ENCODE results near the gene IRX2. TPM values are rescaled to one million over a fixed set of nuclear protein-coding genes. Genes with fewer than 3 reads are reported as not detected.

Gene IRX2
- polyA plus RNA-seq, 1 donor from 2014 or later: 0.95 TPM

DNA sequence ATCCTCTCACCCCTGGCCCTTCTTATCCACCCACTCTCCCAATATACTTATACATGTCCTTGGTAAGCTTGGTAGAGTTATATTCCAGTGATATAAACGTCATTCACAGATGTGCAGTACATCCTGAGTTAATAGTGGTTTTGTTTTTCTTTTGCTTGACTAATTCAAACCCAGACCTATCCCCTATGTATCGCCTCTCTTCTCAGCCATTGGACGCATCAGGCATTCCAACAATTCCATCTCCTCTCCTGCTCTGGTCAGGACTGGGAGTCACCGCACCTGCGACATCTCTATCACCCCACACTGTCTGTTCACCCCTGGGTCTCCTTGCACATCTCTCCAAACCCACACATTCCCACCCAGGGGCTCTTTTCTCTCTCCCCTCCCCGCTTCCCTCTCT, 21.9 kb upstream of the IRX2 start:
- Histone ChIP-seq H3K27me3 (ENCODE audit: insufficient read depth, low read depth, low read length) (no peaks in the 10 kb centered on the region), H3K36me3 (ENCODE audit: insufficient read depth, low read length) (no peaks in the 10 kb centered on the region), H3K9me3 (ENCODE audit: low read length) (no peaks in the 10 kb centered on the region), H3K9ac (ENCODE audit: low read length) (no peak overlapping the region), H3K79me2 (replicated peaks; ENCODE audit: insufficient read depth, low read length) (no peaks in the 10 kb centered on the region), H4K20me1 (ENCODE audit: insufficient read depth) (no peaks in the 10 kb centered on the region), H3K4me2 (ENCODE audit: low read length) (no peak overlapping the region), H3K4me3 (ENCODE audit: low read length) (no peak overlapping the region), H3K9me2 (ENCODE audit: insufficient read depth, low read length) (no peaks in the 10 kb centered on the region), H2AFZ (ENCODE audit: low read depth, low read length) (no peak overlapping the region), H3F3A (ENCODE audit: insufficient read depth, low read length, poor library complexity, severe bottlenecking) (no peaks in the 10 kb centered on the region), H3K27ac (ENCODE audit: low read length) (no peak overlapping the region)
- TF ChIP-seq EP300 (conservative IDR thresholded peaks at IDR 0.05; ENCODE audit: poor library complexity, severe bottlenecking) (no peak), POLR2AphosphoS5 (IDR thresholded peaks at IDR 0.05) (no peak), RAD21 (conservative IDR thresholded peaks at IDR 0.05) (no peak), EZH2 (IDR thresholded peaks at IDR 0.05; ENCODE audit: borderline replicate concordance, insufficient read depth, low read length, poor library complexity, severe bottlenecking) (no peak), TAF1 (IDR thresholded peaks at IDR 0.05; ENCODE audit: low read depth) (no peak), SMC3 (conservative IDR thresholded peaks at IDR 0.05; ENCODE audit: poor library complexity) (no peak)

DNA sequence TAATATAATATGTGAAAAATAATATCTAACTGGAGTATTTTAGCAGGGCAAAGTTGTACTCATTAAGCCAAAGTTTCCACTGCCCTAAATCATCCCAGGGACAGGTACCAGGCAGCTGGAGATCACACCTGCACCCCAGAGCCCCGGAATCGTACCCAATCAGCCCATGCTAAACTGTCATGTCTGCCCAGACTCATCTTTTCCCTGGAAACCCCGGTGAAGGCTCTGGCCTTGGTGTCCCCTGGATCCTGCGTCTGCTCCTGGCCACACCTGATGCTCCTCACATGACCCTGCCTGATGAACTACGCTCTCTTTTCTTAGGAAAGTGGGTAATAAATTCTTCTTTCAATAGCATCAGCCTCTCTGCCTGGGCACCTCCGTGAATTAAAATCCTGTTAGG, 15.6 kb upstream of the IRX2 start:
- H3K79me2 ChIP-seq (replicated peaks; ENCODE audit: insufficient read depth, low read length): no peaks in the 10 kb centered on the region
- H3K27me3 ChIP-seq (ENCODE audit: insufficient read depth, low read depth, low read length): peaks cover under 1% of the 10 kb centered on the region
- H2AFZ ChIP-seq (ENCODE audit: low read depth, low read length): no peak overlapping the region
- H3K36me3 ChIP-seq (ENCODE audit: insufficient read depth, low read length): no peaks in the 10 kb centered on the region
- no peak overlapping the region for H3K4me2 ChIP-seq (ENCODE audit: low read length)
- H3K27ac ChIP-seq (ENCODE audit: low read length): no peak overlapping the region
- H4K20me1 ChIP-seq (ENCODE audit: insufficient read depth): no peaks in the 10 kb centered on the region
- no peak overlapping the region for H3K4me3 ChIP-seq (ENCODE audit: low read length)
- H3K9me2 ChIP-seq (ENCODE audit: insufficient read depth, low read length): no peaks in the 10 kb centered on the region
- no peak overlapping the region for H3K9ac ChIP-seq (ENCODE audit: low read length)
- TF ChIP-seq SMC3 (conservative IDR thresholded peaks at IDR 0.05; ENCODE audit: poor library complexity) (no peak), TAF1 (IDR thresholded peaks at IDR 0.05; ENCODE audit: low read depth) (no peak), MXI1 (conservative IDR thresholded peaks at IDR 0.05; ENCODE audit: poor library complexity, severe bottlenecking) (no peak), RAD21 (conservative IDR thresholded peaks at IDR 0.05) (no peak), POLR2AphosphoS5 (IDR thresholded peaks at IDR 0.05) (no peak), EP300 (conservative IDR thresholded peaks at IDR 0.05; ENCODE audit: poor library complexity, severe bottlenecking) (no peak), EZH2 (IDR thresholded peaks at IDR 0.05; ENCODE audit: borderline replicate concordance, insufficient read depth, low read length, poor library complexity, severe bottlenecking) (no peak)
- TF ChIP-seq, protein P1, sequence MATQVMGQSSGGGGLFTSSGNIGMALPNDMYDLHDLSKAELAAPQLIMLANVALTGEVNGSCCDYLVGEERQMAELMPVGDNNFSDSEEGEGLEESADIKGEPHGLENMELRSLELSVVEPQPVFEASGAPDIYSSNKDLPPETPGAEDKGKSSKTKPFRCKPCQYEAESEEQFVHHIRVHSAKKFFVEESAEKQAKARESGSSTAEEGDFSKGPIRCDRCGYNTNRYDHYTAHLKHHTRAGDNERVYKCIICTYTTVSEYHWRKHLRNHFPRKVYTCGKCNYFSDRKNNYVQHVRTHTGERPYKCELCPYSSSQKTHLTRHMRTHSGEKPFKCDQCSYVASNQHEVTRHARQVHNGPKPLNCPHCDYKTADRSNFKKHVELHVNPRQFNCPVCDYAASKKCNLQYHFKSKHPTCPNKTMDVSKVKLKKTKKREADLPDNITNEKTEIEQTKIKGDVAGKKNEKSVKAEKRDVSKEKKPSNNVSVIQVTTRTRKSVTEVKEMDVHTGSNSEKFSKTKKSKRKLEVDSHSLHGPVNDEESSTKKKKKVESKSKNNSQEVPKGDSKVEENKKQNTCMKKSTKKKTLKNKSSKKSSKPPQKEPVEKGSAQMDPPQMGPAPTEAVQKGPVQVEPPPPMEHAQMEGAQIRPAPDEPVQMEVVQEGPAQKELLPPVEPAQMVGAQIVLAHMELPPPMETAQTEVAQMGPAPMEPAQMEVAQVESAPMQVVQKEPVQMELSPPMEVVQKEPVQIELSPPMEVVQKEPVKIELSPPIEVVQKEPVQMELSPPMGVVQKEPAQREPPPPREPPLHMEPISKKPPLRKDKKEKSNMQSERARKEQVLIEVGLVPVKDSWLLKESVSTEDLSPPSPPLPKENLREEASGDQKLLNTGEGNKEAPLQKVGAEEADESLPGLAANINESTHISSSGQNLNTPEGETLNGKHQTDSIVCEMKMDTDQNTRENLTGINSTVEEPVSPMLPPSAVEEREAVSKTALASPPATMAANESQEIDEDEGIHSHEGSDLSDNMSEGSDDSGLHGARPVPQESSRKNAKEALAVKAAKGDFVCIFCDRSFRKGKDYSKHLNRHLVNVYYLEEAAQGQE (IDR thresholded peaks at IDR 0.05; ENCODE audit: borderline replicate concordance): no peak
- TF ChIP-seq, protein P2, sequence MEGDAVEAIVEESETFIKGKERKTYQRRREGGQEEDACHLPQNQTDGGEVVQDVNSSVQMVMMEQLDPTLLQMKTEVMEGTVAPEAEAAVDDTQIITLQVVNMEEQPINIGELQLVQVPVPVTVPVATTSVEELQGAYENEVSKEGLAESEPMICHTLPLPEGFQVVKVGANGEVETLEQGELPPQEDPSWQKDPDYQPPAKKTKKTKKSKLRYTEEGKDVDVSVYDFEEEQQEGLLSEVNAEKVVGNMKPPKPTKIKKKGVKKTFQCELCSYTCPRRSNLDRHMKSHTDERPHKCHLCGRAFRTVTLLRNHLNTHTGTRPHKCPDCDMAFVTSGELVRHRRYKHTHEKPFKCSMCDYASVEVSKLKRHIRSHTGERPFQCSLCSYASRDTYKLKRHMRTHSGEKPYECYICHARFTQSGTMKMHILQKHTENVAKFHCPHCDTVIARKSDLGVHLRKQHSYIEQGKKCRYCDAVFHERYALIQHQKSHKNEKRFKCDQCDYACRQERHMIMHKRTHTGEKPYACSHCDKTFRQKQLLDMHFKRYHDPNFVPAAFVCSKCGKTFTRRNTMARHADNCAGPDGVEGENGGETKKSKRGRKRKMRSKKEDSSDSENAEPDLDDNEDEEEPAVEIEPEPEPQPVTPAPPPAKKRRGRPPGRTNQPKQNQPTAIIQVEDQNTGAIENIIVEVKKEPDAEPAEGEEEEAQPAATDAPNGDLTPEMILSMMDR (IDR thresholded peaks at IDR 0.05; ENCODE audit: poor library complexity, severe bottlenecking): no peak
- no peaks in the 10 kb centered on the region for H3F3A ChIP-seq (ENCODE audit: insufficient read depth, low read length, poor library complexity, severe bottlenecking)
- H3K9me3 ChIP-seq (ENCODE audit: low read length): no peaks in the 10 kb centered on the region

Data from neural cell (in vitro differentiated cells).